Thymus (tissue), 11 donors: ENCODE results near the gene STAMBPL1. TPM values are rescaled to one million over a fixed set of nuclear protein-coding genes. Genes with fewer than 3 reads are reported as not detected.
"Not testable (repeated sequence)": the region's sequence is repeated elsewhere in the genome, so short reads cannot be mapped to it uniquely, and the experiment has no call there.

Experiments
- DNase-seq, 9 donors: peaks; one replicate each; pipeline ENCODE4 v3.0.0-alpha.2; 2013; ENCODE audit warnings: low spot score in 9 of 9, low read depth in 6 of 9, missing footprints in 1 of 9
- H3K27ac ChIP-seq, 2 donors: one replicate each; pipeline ENCODE4 v1.5.1; 2013; ENCODE audit warnings: control low read depth in 1 of 2, low read depth in 1 of 2, low read length in 1 of 2, mild to moderate bottlenecking in 1 of 2, moderate library complexity in 1 of 2
- H3K27me3 ChIP-seq, 2 donors: one replicate each; pipeline ENCODE4 v1.5.1; 2013; ENCODE audit warnings: low read length in 1 of 2; ENCODE audit not compliant: control insufficient read depth in 2 of 2, insufficient read depth in 1 of 2
- H3K36me3 ChIP-seq, 2 donors: one replicate each; pipeline ENCODE4 v1.5.1; 2013; ENCODE audit warnings: low read length in 1 of 2, mild to moderate bottlenecking in 1 of 2, moderate library complexity in 1 of 2; ENCODE audit not compliant: control insufficient read depth in 2 of 2, insufficient read depth in 2 of 2
- H3K4me1 ChIP-seq, 2 donors: one replicate each; pipeline ENCODE4 v1.5.1; 2013; ENCODE audit warnings: low read length in 2 of 2; ENCODE audit not compliant: control insufficient read depth in 2 of 2, insufficient read depth in 2 of 2
- H3K4me3 ChIP-seq, 2 donors: one replicate each; pipeline ENCODE4 v1.5.1; 2013; ENCODE audit warnings: low read length in 2 of 2, control low read depth in 1 of 2, mild to moderate bottlenecking in 1 of 2
- H3K9me3 ChIP-seq, 2 donors: one replicate each; pipeline ENCODE4 v1.5.1; 2013; ENCODE audit warnings: low read length in 1 of 2, mild to moderate bottlenecking in 1 of 2; ENCODE audit not compliant: control insufficient read depth in 2 of 2, insufficient read depth in 1 of 2
- WGBS: extraction: QIAGEN DNeasy Blood & Tissue Kit; methylation state at CpG from one replicate; pipeline ENCODE4 v1.1.7; 2013; 5-methylcytosine and 5-hydroxymethylcytosine counted together
- polyA plus RNA-seq: library from polyadenylated mRNA; stranded (reverse); fragments of 200-250 nt; gene quantifications from one replicate; pipeline ENCODE4 v1.2.3, GENCODE V29; 2013
- total RNA-seq: library from RNA; stranded (reverse); fragments of 120-200 nt; gene quantifications from one replicate; pipeline ENCODE4 v1.2.4, GENCODE V29; 2013
- donor health status: healthy.

STAMBPL1 gene
- total and polyA plus RNA-seq, 2 donors, result 12.3 to 20.5 TPM

DNA sequence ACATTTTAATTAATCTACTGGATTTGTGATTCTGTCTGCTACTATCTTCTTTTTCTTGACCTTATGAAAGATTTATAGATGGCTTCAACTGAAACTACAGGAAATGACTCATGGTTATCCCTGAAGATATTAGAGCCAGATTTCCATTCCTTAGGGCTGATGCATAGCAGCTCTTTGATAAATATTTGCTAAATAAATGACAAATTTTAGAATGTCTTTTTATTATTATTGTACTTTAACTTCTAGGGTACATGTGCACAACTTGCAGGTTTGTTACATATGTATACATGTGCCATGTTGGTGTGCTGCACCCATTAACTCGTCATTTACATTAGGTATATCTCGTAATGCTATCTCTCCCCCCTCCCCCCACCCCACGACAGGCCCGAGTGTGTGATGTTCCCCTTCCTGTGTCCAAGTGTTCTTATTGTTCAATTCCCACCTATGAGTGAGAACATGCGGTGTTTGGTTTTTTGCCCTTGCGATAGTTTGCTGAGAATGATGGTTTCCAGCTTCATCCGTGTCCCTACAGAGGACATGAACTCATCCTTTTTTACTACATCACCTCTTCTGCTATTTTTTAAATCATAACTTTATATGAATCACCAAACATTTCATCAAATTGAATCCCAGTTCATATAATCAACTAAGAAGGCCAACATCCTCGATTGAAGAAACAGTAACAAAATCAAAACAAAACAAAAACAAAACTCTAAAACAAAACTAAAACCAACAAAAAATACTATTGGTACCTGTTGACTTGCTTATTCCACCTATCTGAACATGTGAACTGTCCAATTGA is 2.8 kb downstream of the STAMBPL1 start:
- DNase-seq, H3K9me3 ChIP-seq, H3K27me3 ChIP-seq, H3K4me3 ChIP-seq, H3K36me3 ChIP-seq, H3K27ac ChIP-seq: not testable (repeated sequence)
- H3K4me1 ChIP-seq, result peaks cover 5 to 27% of the 10 kb centered on the region in 2 donors
- 88% methylated on average over 8 of the region's 8 CpGs for WGBS

DNA sequence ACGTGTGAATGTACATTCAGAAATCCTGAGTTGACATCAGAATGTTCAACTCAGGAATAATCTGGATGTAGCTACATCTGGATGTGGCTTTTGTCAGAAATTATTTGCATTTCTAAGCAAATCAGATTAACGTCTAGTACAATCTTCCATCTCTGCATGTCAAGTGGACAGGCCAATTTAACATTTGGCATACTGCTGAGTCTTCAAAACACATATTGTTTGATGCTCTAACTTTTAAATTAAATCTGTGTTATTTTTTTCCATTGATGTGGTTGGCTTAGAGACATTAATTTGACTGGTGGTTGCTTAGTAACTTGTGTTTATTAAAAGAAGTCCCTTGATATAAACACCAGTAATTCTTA is 3.4 kb downstream of the STAMBPL1 start:
- H3K27me3 ChIP-seq, result no peaks in the 10 kb centered on the region
- peaks cover 5 to 25% of the 10 kb centered on the region in 2 donors for H3K4me1 ChIP-seq
- H3K27ac ChIP-seq, result no peak overlapping the region
- 96% methylated on average over 2 of the region's 2 CpGs for WGBS
- H3K36me3 ChIP-seq, result no peaks in the 10 kb centered on the region
- H3K4me3 ChIP-seq, result no peak overlapping the region
- H3K9me3 ChIP-seq, result no peaks in the 10 kb centered on the region
- no peak for DNase-seq

DNA sequence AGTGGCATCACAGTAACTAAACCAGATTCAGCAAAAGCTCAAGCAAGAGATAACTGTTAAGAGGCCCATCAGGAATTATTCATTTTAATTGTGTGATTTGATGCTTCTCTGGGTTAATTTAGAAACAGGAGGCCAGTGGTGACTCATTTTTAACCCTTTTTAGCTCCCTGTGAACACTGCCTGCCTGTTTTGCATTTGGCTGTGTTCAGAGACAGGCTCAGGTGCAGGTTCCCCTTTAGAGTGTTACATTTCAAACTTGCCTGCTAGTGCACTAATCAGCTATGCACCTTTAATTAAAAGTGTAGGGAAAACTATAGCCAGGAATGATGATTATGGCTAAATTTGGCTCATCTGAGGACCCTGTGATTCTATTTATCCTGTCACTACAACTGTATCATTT is 6.5 kb downstream of the STAMBPL1 start:
- H3K27ac ChIP-seq, result no peak overlapping the region
- no peaks in the 10 kb centered on the region for H3K27me3 ChIP-seq
- H3K36me3 ChIP-seq, result no peaks in the 10 kb centered on the region
- peaks cover 0 to 4% of the 10 kb centered on the region in 2 donors for H3K4me1 ChIP-seq
- DNase-seq, result no peak
- H3K4me3 ChIP-seq, result no peak overlapping the region
- no peaks in the 10 kb centered on the region for H3K9me3 ChIP-seq

DNA sequence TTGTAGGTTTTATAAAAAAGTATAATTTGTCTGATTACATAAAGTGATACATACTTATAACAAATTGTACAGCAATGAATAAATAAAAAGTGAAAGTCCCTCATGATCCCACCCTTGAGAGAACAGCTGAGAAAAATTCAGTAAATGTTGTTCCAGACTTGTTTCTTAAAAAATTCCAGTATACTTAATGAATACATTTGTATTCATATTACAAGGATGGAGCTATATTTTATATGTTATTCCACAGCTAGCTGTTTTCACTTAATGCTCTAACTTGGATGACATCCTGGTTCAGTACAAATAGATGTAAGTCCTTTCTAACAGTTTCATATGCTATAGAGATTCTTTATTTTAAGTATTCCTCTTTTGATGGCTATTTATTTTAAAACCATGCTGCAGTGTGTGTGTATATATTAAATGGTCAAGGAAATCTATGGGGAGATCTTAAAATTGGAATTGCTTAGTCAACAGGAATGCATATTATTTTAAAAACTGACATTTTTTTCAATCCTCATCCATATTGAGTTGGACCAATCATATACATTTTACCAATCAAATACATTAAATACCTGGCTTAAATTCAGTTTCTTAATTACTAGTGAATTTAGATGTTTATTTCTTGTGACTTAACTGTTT is 8.9 kb downstream of the STAMBPL1 start:
- Histone ChIP-seq H3K27ac (no peak overlapping the region), H3K27me3 (no peaks in the 10 kb centered on the region), H3K4me1 (peaks cover 0 to 4% of the 10 kb centered on the region in 2 donors), H3K36me3 (no peaks in the 10 kb centered on the region), H3K4me3 (no peak overlapping the region), H3K9me3 (no peaks in the 10 kb centered on the region)
- DNase-seq, result no peak

DNA sequence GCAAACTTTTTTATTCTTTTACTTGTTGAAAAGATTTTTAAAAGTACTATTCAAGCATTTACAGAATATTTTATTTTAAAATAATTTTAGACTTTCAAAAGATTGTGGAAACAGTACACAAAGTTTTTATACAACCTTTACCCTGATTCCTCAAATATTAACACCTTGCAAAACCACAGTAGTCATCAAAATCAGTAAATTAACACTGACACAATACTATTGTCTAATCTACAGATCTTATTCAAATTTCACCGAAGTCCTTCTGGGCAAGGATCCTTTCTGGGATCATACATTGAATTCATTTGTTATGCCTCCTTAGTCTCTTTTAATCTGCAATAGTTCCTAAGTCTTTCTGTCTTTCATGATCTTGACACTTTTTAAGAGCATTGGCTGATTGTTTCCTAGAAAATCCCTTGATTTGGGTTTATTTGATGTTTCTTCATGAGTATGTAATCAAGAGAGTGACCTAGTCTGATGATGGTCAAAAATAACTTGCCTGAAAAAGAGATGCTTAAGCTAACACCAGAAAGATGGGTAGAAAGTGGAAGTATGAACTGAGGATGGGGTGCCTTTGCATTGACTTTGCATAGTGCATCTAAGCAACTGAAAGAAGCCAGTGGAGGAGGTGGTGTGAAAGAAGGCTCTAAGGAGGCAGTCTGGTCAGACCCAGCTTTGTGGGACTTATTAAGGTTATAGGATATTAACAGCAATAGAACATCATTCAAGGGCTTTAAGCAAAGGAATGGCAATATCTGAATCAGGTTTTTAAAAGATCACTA is 9.7 kb downstream of the STAMBPL1 start:
- no peak overlapping the region for H3K4me3 ChIP-seq
- H3K36me3 ChIP-seq, result peaks cover 0 to 3% of the 10 kb centered on the region in 2 donors
- no peaks in the 10 kb centered on the region for H3K9me3 ChIP-seq
- H3K27me3 ChIP-seq, result no peaks in the 10 kb centered on the region
- DNase-seq, result no peak
- H3K4me1 ChIP-seq, result peaks cover 0 to 4% of the 10 kb centered on the region in 2 donors
- H3K27ac ChIP-seq, result no peak overlapping the region
- 97% methylated on average over 1 of the region's 1 CpG for WGBS

DNA sequence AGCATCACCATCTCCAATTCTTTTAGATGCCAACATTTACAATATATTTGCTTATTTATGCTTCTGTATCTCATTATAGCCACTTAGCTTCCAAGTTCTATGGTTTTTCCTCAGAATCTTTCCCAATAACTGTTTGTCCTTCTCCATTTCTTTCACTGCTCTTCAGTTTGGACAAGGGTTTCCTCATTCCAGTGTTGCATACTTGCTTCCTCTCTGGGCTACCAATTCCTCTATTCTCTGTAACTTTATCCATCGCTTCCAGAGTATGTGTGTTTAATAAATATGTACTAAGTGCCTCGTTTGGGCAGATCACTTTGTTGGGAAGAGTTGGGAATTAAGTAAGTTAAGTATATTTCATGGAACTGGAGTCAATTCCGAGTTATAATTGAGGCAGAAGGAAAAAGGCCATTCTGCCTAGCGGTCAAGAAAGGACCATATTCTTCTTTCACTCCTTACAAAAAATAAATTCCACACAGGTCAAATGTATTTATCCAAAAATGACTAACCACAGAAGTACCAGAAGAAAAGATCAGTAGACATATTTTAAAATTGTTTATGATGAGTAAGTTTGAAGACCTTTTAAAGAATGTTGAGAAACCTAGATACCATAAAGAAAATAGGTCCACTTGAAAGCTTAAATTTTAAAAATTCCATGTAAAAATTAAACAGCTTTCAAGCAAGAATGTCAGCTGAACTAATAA is 10.8 kb downstream of the STAMBPL1 start:
- no peaks in the 10 kb centered on the region for H3K9me3 ChIP-seq
- no peaks in the 10 kb centered on the region for H3K27me3 ChIP-seq
- no peak overlapping the region for H3K27ac ChIP-seq

DNA sequence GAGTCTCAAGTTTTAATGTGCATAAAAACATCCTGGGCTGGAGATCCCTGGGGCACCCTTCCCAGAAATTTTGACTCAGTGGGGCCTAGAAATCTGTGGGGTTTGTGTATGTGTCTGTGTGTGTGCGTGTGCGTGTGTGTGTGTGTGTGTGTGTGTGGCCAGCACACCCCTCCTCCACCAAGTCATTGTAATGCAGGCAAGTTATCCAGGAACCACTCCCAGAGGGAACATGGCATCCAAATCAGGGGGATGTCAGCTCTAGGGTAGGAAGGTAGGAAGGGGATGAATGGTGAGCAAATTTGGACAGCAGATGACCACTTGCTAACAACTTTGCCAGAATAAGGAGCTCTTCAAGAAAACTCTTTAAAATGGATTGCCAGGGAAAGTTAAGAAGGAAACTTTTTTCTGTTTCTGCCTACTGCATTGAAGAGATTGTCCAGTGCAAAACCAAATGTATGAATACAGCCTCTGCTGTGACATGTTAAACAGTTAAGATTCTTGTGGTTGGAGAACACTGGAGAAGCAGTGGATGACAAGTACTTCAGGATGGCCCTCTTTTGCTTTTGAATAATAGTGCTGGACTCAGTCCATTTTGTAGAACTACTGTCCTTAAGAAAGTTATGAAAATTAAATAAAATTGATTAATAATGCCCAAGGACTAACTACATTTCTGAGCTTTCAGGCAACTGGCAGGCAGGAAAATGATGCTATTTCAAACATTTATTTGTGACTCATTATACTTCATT is 12.3 kb downstream of the STAMBPL1 start:
- peaks cover 0 to 6% of the 10 kb centered on the region in 2 donors for H3K36me3 ChIP-seq
- WGBS, result 81% methylated on average over 2 of the region's 2 CpGs
- no peaks in the 10 kb centered on the region for H3K27me3 ChIP-seq
- H3K9me3 ChIP-seq, result no peaks in the 10 kb centered on the region
- H3K27ac ChIP-seq, result no peak overlapping the region
- H3K4me3 ChIP-seq, result no peak overlapping the region
- peaks cover 0 to 3% of the 10 kb centered on the region in 2 donors for H3K4me1 ChIP-seq
- no peak for DNase-seq

More for the DNA sequence above, 10.8 kb downstream of the STAMBPL1 start:
- peaks cover 0 to 6% of the 10 kb centered on the region in 2 donors for H3K36me3 ChIP-seq
- no peak overlapping the region for H3K4me3 ChIP-seq
- H3K4me1 ChIP-seq, result peaks cover 0 to 4% of the 10 kb centered on the region in 2 donors
- WGBS, result 98% methylated on average over 4 of the region's 4 CpGs
- DNase-seq, result no peak

DNA sequence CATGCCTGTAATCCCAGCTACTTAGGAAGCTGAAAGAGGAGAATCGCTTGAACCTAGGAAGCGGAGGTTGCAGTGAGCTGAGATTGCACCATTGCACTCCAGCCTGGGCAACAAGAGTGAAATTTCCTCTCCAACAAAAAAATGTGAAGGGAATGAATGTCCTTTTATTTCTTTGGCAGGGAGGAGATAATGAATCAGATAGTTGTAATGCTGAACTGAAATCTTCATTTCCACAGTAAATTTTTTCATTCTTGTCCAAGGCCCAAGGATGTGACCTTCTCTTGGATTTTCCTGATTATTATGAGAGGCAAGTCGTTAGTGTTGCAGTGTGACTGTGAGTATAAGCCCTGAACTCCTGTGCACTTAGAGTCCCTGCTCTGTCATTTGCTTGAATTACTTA is 13.6 kb downstream of the STAMBPL1 start:
- no peaks in the 10 kb centered on the region for H3K27me3 ChIP-seq
- no peak for DNase-seq
- no peak overlapping the region for H3K27ac ChIP-seq
- H3K9me3 ChIP-seq, result no peaks in the 10 kb centered on the region
- H3K4me3 ChIP-seq, result no peak overlapping the region
- H3K4me1 ChIP-seq, result no peaks in the 10 kb centered on the region
- H3K36me3 ChIP-seq, result peaks cover 0 to 6% of the 10 kb centered on the region in 2 donors
- WGBS, result 98% methylated on average over 3 of the region's 3 CpGs
